Loucy (cell line): Measurements from ENCODE around the gene CHN2.

Source experiments
- H2AFZ ChIP-seq: fragments of 200-600 bp; sonication (generic); 2 replicates; pipeline ENCODE4 v1.6.0; 2016; ENCODE audit warnings: antibody characterized with exemption, mild to moderate bottlenecking, low read length, moderate library complexity
- H3F3A ChIP-seq: fragments of 200-600 bp; 2 replicates; pipeline ENCODE4 v1.6.0; 2016; ENCODE audit warnings: antibody characterized with exemption, low read depth, mild to moderate bottlenecking
- H3K27me3 ChIP-seq: fragments of 200-600 bp; sonication (generic); 2 replicates; pipeline ENCODE4 v1.6.1; 2014; ENCODE audit warnings: low read length, mild to moderate bottlenecking; ENCODE audit not compliant: insufficient read depth, poor library complexity, severe bottlenecking
- H3K36me3 ChIP-seq: fragments of 200-600 bp; sonication (generic); 2 replicates; pipeline ENCODE4 v1.6.1; 2016; ENCODE audit warnings: low read length; ENCODE audit not compliant: insufficient read depth
- H3K4me1 ChIP-seq: fragments of 200-600 bp; sonication (generic); 2 replicates; pipeline ENCODE4 v1.5.1; 2014; ENCODE audit warnings: low read length, mild to moderate bottlenecking; ENCODE audit not compliant: insufficient read depth, poor library complexity, severe bottlenecking
- H3K4me2 ChIP-seq: fragments of 200-600 bp; sonication (generic); 2 replicates; pipeline ENCODE4 v1.6.0; 2014; ENCODE audit warnings: antibody characterized with exemption, low read length, low read depth, mild to moderate bottlenecking; ENCODE audit not compliant: poor library complexity, severe bottlenecking
- H3K4me3 ChIP-seq: fragments of 200-600 bp; sonication (generic); 2 replicates; pipeline ENCODE4 v1.5.1; 2014; ENCODE audit warnings: low read length, mild to moderate bottlenecking, mixed read lengths; ENCODE audit not compliant: poor library complexity, severe bottlenecking
- H3K79me2 ChIP-seq: fragments of 200-600 bp; sonication (generic); 2 replicates; pipeline ENCODE4 v1.6.1; 2014; ENCODE audit warnings: low read length; ENCODE audit not compliant: insufficient read depth
- H3K9ac ChIP-seq: fragments of 200-600 bp; sonication (generic); 2 replicates; pipeline ENCODE4 v1.6.0; 2014; ENCODE audit warnings: mild to moderate bottlenecking, low read depth, low read length, moderate library complexity; ENCODE audit not compliant: poor library complexity, severe bottlenecking
- H3K9me2 ChIP-seq: fragments of 200-600 bp; sonication (generic); replicated peaks from 2 replicates; pipeline ENCODE4 v1.6.1; 2016; ENCODE audit warnings: low read depth, low read length, mixed read lengths
- H3K9me3 ChIP-seq: fragments of 200-600 bp; sonication (generic); 2 replicates; pipeline ENCODE4 v1.6.1; 2014; ENCODE audit warnings: mild to moderate bottlenecking, antibody characterized with exemption, low read length, low read depth; ENCODE audit not compliant: insufficient read depth
- H4K20me1 ChIP-seq: fragments of 200-600 bp; sonication (generic); 2 replicates; pipeline ENCODE4 v1.6.0; 2014; ENCODE audit warnings: antibody characterized with exemption, low read length, mild to moderate bottlenecking; ENCODE audit not compliant: insufficient read depth, poor library complexity, severe bottlenecking
- EZH2phosphoT487 ChIP-seq: fragments of 200-600 bp; IDR thresholded peaks from 2 replicates; pipeline ENCODE4 v1.6.1; 2018; ENCODE audit warnings: antibody characterized with exemption, mild to moderate bottlenecking, moderate library complexity, borderline replicate concordance
- TF ChIP-seq, protein P1 (sequence below): fragments of 200-600 bp; sonication (generic); conservative IDR thresholded peaks from 2 replicates; pipeline ENCODE4 v1.5.1; 2014; ENCODE audit warnings: mild to moderate bottlenecking, antibody characterized with exemption, low read length

Gene CHN2

DNA sequence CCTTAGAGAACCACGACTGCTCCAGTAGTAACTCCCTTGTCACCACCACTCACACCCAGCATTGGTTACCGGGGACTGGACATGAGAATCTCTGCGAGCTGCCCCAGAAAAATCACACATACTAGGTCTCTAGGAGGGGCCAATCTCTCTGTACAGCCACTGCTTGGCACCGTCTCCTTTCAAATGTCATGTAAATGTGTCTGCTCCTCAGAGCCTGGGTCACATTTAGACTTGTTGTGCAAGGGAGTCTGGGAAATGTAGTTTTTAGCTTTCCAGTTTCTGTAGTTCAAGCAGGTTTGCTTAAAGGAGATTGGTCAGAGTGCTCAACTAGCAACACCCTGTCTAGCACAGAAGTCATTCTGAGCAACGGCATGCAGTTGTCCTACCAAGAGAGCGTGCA lies 60.0 kb downstream of the CHN2 start:
- H3K4me1 ChIP-seq: no peaks in the 10 kb centered on the region
- no peaks in the 10 kb centered on the region for H4K20me1 ChIP-seq
- H3K4me3 ChIP-seq: no peak overlapping the region
- H3K9me3 ChIP-seq: no peaks in the 10 kb centered on the region
- H3K4me2 ChIP-seq: no peak overlapping the region
- H3K36me3 ChIP-seq: no peaks in the 10 kb centered on the region
- no peak overlapping the region for H2AFZ ChIP-seq
- TF ChIP-seq, protein P1, sequence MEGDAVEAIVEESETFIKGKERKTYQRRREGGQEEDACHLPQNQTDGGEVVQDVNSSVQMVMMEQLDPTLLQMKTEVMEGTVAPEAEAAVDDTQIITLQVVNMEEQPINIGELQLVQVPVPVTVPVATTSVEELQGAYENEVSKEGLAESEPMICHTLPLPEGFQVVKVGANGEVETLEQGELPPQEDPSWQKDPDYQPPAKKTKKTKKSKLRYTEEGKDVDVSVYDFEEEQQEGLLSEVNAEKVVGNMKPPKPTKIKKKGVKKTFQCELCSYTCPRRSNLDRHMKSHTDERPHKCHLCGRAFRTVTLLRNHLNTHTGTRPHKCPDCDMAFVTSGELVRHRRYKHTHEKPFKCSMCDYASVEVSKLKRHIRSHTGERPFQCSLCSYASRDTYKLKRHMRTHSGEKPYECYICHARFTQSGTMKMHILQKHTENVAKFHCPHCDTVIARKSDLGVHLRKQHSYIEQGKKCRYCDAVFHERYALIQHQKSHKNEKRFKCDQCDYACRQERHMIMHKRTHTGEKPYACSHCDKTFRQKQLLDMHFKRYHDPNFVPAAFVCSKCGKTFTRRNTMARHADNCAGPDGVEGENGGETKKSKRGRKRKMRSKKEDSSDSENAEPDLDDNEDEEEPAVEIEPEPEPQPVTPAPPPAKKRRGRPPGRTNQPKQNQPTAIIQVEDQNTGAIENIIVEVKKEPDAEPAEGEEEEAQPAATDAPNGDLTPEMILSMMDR: no peak
- no peak for TF ChIP-seq EZH2phosphoT487
- no peaks in the 10 kb centered on the region for H3F3A ChIP-seq
- no peak overlapping the region for H3K9ac ChIP-seq
- H3K79me2 ChIP-seq: 0 out of 2 replicates have a peak, but pooled peaks cover 4% of the 10 kb centered on the region
- no peaks in the 10 kb centered on the region for H3K27me3 ChIP-seq
- H3K9me2 ChIP-seq: no peaks in the 10 kb centered on the region

DNA sequence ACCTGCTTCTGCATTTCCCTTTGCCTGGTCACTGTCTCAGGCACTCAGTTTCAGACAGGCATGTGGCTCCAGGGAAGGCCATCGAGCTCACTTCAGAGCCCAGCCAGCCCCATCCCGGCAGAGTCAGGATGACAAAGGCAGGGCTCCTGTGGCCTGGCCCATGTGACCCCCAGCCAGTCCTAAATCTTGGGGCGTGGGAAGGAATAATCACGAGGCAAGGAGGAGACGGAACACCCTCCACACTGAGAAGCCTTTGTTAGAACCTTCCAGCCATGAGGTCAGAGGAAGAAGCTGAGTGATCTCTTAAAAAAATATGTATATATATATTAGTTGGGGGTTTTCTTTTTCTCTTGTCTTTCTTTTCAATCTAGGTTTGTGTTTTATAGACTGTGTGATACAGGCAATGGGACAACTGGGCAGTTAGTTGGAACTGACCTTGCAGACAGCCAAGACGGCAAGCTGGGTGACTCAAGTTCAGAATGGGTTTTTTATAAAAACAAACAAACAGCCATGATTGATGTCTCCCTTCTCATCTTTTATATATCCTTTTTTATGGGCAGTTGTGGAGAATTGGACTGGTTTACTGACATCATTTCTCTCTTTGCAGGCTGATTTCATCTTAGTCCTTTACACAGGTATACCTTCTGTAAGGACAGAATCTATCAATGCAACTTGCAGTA lies 60.8 kb downstream of the CHN2 start:
- Histone ChIP-seq H4K20me1 (no peaks in the 10 kb centered on the region), H3K4me1 (no peaks in the 10 kb centered on the region), H3K27me3 (no peaks in the 10 kb centered on the region), H3K79me2 (0 out of 2 replicates have a peak, but pooled peaks cover 4% of the 10 kb centered on the region), H3K4me2 (no peak overlapping the region), H3K9ac (no peak overlapping the region), H3K36me3 (no peaks in the 10 kb centered on the region), H3K9me3 (no peaks in the 10 kb centered on the region), H3F3A (no peaks in the 10 kb centered on the region), H3K9me2 (no peaks in the 10 kb centered on the region), H2AFZ (no peak overlapping the region), H3K4me3 (no peak overlapping the region)
- no peak for TF ChIP-seq EZH2phosphoT487
- TF ChIP-seq, protein P1: no peak

DNA sequence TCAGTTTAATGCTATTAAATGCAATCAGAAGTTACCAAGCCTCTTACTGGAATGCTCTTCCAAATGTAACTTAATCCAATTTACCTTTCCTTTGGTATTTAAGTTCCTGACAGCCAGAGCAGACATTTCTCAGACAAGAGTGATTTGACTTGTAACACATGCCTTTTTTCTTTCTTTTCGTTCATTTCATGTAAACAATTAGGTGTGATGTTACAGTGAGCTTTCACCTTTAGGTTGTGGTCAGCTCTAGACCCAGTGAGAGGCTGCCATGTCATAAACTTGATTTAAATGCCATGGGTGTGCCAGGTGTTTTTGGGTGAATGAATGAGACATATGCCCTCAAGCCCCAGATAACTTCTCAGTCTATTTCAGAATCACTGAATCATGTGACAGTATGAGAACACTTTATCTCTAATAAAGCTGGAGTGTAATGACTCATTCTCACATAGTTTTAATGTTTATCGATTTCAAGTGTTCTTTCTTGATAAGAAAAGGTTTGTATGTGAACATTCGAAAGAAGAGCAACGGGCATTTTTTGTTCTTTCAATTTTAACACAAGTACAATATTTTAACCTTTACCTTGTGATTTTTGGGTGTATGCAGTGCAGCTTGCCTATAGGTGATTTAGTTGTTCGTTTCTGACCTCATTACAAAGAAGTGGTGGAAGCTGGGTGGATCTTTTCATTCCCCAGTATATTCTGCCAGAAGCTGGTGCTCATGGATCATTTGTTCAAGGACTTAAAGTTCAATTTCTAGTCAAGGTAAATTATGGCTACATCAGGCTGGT lies 61.5 kb downstream of the CHN2 start:
- TF ChIP-seq, protein P1: no peak
- TF ChIP-seq EZH2phosphoT487: no peak
- Histone ChIP-seq H4K20me1 (no peaks in the 10 kb centered on the region), H2AFZ (no peak overlapping the region), H3K79me2 (0 out of 2 replicates have a peak, but pooled peaks cover 4% of the 10 kb centered on the region), H3K4me2 (no peak overlapping the region), H3K9ac (no peak overlapping the region), H3K9me3 (no peaks in the 10 kb centered on the region), H3K36me3 (no peaks in the 10 kb centered on the region), H3K9me2 (no peaks in the 10 kb centered on the region), H3K4me3 (no peak overlapping the region), H3K27me3 (no peaks in the 10 kb centered on the region), H3F3A (no peaks in the 10 kb centered on the region; the same call in 1 of the 2 replicates), H3K4me1 (no peaks in the 10 kb centered on the region)
